ENCODE data around the gene F10. TPM values are rescaled to one million over a fixed set of nuclear protein-coding genes. Genes with fewer than 3 reads are reported as not detected.
A peak's percentile ranks its signal among the peaks of the same experiment; 100 is the strongest.

The F10 gene
- total and polyA plus RNA-seq, 9 of the 15 experiments (the other 6 are each of a cell fraction or from before 2014, with no cell fraction given) = 0.04 to 0.09 (median 0.07) TPM; not detected in 5

GRCh38 chr13:113151745-113152690, 29.4 kb downstream of the F10 start:
- Histone ChIP-seq H3K9me3 (replicated peaks; ENCODE audit: control insufficient read depth, insufficient read depth, low read depth, low read length) (no peaks in the 10 kb centered on the region; the same call in 1 of the 2 replicates), H3K79me2 (ENCODE audit: control insufficient read depth, insufficient read depth, low read length) (no peaks in the 10 kb centered on the region), H3K27me3 (ENCODE audit: control insufficient read depth in 2 of 2, insufficient read depth in 2 of 2, low read length in 2 of 2) (peaks cover 3 to 14% of the 10 kb centered on the region in 2 experiments; a peak in 4 of 5 replicates), H4K20me1 (replicated peaks; ENCODE audit: control insufficient read depth, insufficient read depth, low read length) (no peaks in the 10 kb centered on the region), H3K4me3 (no peak overlapping the region), H3K4me1 (replicated peaks in 1 of 2; ENCODE audit: control insufficient read depth in 2 of 2, insufficient read depth in 2 of 2, low read length in 2 of 2) (peaks cover 16 to 25% of the 10 kb centered on the region in 2 experiments; a peak in 4 of 5 replicates), H3K36me3 (ENCODE audit: control insufficient read depth, insufficient read depth, low read length) (no peaks in the 10 kb centered on the region), H3K4me2 (ENCODE audit: insufficient read depth, low read length) (no peak overlapping the region), H3K9me1 (ENCODE audit: control insufficient read depth, insufficient read depth, low read length) (no peaks in the 10 kb centered on the region), H3K27ac (ENCODE audit: extremely low read depth, low read depth, low read length) (no peak overlapping the region), H2AFZ (ENCODE audit: low read depth, low read length) (peak overlapping the region; percentile 66; the same call in 1 of the 2 replicates), H3K9ac (ENCODE audit: insufficient read depth in 1 of 2, low read depth in 2 of 2, low read length in 2 of 2) (peak overlapping the region in 1 of 2 experiments; percentile 65; a peak in 2 of 4 replicates)
- intact Hi-C loops (cut with micrococcal nuclease) (no loop called here), in situ Hi-C loops (cut with MboI) (no loop called here)
- TF ChIP-seq POLR2A (conservative IDR thresholded peaks at IDR 0.05) (no peak), ZNF316 (IDR thresholded peaks at IDR 0.05) (peak; percentile 75), C11orf30 (IDR thresholded peaks at IDR 0.05; ENCODE audit: low read depth) (peak; percentile 56), MAFG (tag; conservative IDR thresholded peaks at IDR 0.05) (0 out of 2 replicates have a peak, but pooled peaks have one; percentile 16), TFAP4 (CRISPR knock-in tag; IDR thresholded peaks at IDR 0.05; ENCODE audit: borderline replicate concordance) (peak; percentile 23; the same call in 1 of the 2 replicates), ILF3 (IDR thresholded peaks at IDR 0.05; ENCODE audit: borderline replicate concordance) (no peak)
- BruUV-seq (replicated peaks) = no TSS peak
- CTCF ChIA-PET (ENCODE audit: low intra/inter-chr PET ratio) = no interaction called here
- FAIRE-seq (peak; percentile 26), ATAC-seq (peak; percentile 6; the same call in 1 of the 3 replicates), DNase-seq (ENCODE audit: extremely low read depth in 1 of 4, low spot score in 3 of 4) (no peak)
- POLR2A ChIA-PET = no interaction called here
- WGBS (ENCODE audit: insufficient coverage, low coverage, missing lambda C conversion rate) = 44% methylated on average over 12 of the region's 28 CpGs

Measured in K562 (cell line).